ENCODE results near the gene BABAM2.

The BABAM2 gene

DNA sequence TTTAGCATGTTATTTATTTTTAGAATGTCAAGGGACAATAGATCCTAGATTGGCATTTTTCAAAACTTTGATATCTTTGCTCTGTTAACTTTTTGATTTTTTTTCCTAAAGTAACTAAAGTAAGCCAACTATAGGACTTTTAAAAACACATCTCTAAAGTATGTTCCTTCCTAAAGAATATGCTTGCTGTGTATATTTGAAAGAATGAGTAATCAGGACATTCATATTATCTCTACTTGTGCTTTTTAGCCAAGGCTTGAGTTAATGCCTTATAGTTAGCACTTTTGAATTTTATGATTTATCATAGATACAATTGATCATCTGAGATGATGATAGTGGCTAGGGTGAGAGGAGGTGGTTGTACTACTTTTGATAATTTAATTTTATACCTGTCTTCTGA lies 93.6 kb downstream of the BABAM2 start (continued):
- TF ChIP-seq GLIS2 (tag by site-specific recombination; IDR thresholded peaks at IDR 0.05) (no peak), ZNF629 (tag by site-specific recombination; IDR thresholded peaks at IDR 0.05) (no peak), ZNF292 (tag by site-specific recombination; IDR thresholded peaks at IDR 0.05; ENCODE audit: borderline replicate concordance, low read depth) (no peak), ZNF138 (tag by site-specific recombination; IDR thresholded peaks at IDR 0.05; ENCODE audit: borderline replicate concordance) (no peak), ZNF214 (tag by site-specific recombination; IDR thresholded peaks at IDR 0.05; ENCODE audit: borderline replicate concordance) (no peak), HOXA7 (CRISPR knock-in tag; IDR thresholded peaks at IDR 0.05; ENCODE audit: borderline replicate concordance) (no peak), OSR2 (tag by site-specific recombination; IDR thresholded peaks at IDR 0.05) (no peak)
- TF ChIP-seq, protein P1, sequence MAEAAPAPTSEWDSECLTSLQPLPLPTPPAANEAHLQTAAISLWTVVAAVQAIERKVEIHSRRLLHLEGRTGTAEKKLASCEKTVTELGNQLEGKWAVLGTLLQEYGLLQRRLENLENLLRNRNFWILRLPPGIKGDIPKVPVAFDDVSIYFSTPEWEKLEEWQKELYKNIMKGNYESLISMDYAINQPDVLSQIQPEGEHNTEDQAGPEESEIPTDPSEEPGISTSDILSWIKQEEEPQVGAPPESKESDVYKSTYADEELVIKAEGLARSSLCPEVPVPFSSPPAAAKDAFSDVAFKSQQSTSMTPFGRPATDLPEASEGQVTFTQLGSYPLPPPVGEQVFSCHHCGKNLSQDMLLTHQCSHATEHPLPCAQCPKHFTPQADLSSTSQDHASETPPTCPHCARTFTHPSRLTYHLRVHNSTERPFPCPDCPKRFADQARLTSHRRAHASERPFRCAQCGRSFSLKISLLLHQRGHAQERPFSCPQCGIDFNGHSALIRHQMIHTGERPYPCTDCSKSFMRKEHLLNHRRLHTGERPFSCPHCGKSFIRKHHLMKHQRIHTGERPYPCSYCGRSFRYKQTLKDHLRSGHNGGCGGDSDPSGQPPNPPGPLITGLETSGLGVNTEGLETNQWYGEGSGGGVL (tag by site-specific recombination; IDR thresholded peaks at IDR 0.05), result no peak
- TF ChIP-seq, protein P2, sequence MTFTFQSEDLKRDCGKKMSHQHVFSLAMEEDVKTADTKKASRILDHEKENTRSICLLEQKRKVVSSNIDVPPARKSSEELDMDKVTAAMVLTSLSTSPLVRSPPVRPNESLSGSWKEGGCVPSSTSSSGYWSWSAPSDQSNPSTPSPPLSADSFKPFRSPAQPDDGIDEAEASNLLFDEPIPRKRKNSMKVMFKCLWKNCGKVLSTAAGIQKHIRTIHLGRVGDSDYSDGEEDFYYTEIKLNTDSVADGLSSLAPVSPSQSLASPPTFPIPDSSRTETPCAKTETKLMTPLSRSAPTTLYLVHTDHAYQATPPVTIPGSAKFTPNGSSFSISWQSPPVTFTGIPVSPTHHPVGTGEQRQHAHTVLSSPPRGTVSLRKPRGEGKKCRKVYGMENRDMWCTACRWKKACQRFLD (tag by site-specific recombination; IDR thresholded peaks at IDR 0.05), result no peak

DNA sequence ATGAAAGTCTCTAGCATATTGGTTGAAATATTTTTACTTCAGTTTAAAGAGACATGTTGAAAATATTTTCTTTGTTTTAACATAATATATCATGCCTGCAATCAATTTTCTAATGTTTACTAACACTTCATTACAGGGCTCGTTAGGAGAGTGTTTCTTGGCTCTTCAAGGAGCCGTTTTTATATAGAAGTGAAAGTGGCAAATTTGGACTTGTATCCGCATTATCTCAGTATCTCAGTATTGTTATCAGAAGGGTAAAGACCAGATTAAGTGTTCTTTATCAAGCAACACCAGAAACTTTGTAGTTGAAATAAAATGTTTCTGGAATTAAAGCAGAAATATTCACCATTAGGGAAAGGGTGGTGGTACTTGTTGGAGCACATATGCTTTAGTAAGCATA lies 97.8 kb downstream of the BABAM2 start:
- H3K36me3 ChIP-seq (ENCODE audit: control insufficient read depth in 2 of 2, insufficient read depth in 1 of 2, low read length in 2 of 2), result no peaks in the 10 kb centered on the region
- H3K27ac ChIP-seq (ENCODE audit: extremely low read depth, low read depth, low read length), result no peak overlapping the region
- no peaks in the 10 kb centered on the region for H3K9me3 ChIP-seq (ENCODE audit: control insufficient read depth, insufficient read depth, low read depth, low read length)
- no peaks in the 10 kb centered on the region for H3K4me1 ChIP-seq (ENCODE audit: control insufficient read depth, insufficient read depth, low read length)
- H3K4me3 ChIP-seq (ENCODE audit: low read depth, low read length), result no peak overlapping the region
- TF ChIP-seq, protein P1 (tag by site-specific recombination; IDR thresholded peaks at IDR 0.05), result no peak
- no peak for TF ChIP-seq GLIS1 (tag by site-specific recombination; IDR thresholded peaks at IDR 0.05)
- TF ChIP-seq FEZF1 (tag by site-specific recombination; IDR thresholded peaks at IDR 0.05), result no peak
- no peak for TF ChIP-seq ZNF777 (tag by site-specific recombination; IDR thresholded peaks at IDR 0.05; ENCODE audit: borderline replicate concordance)
- TF ChIP-seq ZNF530 (tag by site-specific recombination; IDR thresholded peaks at IDR 0.05; ENCODE audit: low read depth), result no peak
- TF ChIP-seq ZNF174 (tag by site-specific recombination; IDR thresholded peaks at IDR 0.05), result no peak
- TF ChIP-seq, protein P3, sequence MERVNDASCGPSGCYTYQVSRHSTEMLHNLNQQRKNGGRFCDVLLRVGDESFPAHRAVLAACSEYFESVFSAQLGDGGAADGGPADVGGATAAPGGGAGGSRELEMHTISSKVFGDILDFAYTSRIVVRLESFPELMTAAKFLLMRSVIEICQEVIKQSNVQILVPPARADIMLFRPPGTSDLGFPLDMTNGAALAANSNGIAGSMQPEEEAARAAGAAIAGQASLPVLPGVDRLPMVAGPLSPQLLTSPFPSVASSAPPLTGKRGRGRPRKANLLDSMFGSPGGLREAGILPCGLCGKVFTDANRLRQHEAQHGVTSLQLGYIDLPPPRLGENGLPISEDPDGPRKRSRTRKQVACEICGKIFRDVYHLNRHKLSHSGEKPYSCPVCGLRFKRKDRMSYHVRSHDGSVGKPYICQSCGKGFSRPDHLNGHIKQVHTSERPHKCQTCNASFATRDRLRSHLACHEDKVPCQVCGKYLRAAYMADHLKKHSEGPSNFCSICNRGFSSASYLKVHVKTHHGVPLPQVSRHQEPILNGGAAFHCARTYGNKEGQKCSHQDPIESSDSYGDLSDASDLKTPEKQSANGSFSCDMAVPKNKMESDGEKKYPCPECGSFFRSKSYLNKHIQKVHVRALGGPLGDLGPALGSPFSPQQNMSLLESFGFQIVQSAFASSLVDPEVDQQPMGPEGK (tag by site-specific recombination; IDR thresholded peaks at IDR 0.05), result no peak
- ChIA-PET CTCF (interaction anchor here (0.7 kb wide), 1 partner anchor 234 kb away, joined by 4 read pairs; no protein-coding TSS in a partner anchor), POLR2A (no interaction called here)

DNA sequence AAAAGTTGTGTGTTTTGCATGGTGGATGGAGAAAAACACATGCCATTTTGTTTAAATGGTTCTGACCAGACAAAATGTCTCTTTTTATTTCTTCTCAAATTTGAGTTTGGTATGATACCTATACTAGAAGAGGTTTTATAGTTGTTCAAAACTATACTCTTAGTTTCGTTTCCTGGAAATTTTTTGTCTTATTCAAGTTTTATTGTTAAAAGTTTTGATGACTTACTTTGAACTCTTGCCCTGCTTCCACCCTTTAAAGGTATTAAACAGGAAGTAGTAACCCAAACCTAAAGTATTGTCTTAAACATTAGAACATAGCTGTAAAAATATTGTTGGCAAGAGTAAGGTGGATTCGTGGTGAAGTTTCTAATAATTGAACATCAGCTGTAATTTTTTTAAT lies 98.2 kb downstream of the BABAM2 start:
- no peak overlapping the region for H3K4me3 ChIP-seq (ENCODE audit: low read depth, low read length)
- CTCF ChIA-PET, result interaction anchor here (0.7 kb wide), 2 partner anchors 167 to 234 kb away, joined by 3 to 4 read pairs; no protein-coding TSS in a partner anchor
- POLR2A ChIA-PET, result no interaction called here
- H3K27ac ChIP-seq (ENCODE audit: extremely low read depth, low read depth, low read length), result no peak overlapping the region
- no peaks in the 10 kb centered on the region for H3K36me3 ChIP-seq (ENCODE audit: control insufficient read depth in 2 of 2, insufficient read depth in 1 of 2, low read length in 2 of 2)
- TF ChIP-seq ZNF600 (tag by site-specific recombination; IDR thresholded peaks at IDR 0.05) (no peak), ZNF146 (tag by site-specific recombination; IDR thresholded peaks at IDR 0.05) (no peak)
- TF ChIP-seq, protein P4, sequence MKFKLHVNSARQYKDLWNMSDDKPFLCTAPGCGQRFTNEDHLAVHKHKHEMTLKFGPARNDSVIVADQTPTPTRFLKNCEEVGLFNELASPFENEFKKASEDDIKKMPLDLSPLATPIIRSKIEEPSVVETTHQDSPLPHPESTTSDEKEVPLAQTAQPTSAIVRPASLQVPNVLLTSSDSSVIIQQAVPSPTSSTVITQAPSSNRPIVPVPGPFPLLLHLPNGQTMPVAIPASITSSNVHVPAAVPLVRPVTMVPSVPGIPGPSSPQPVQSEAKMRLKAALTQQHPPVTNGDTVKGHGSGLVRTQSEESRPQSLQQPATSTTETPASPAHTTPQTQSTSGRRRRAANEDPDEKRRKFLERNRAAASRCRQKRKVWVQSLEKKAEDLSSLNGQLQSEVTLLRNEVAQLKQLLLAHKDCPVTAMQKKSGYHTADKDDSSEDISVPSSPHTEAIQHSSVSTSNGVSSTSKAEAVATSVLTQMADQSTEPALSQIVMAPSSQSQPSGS (tag by site-specific recombination; IDR thresholded peaks at IDR 0.05; ENCODE audit: low read depth), result no peak
- no peaks in the 10 kb centered on the region for H3K9me3 ChIP-seq (ENCODE audit: control insufficient read depth, insufficient read depth, low read depth, low read length)
- H3K4me1 ChIP-seq (ENCODE audit: control insufficient read depth, insufficient read depth, low read length), result no peaks in the 10 kb centered on the region
